Ecto neural progenitor cell (in vitro differentiated cells): Measurements from ENCODE around the gene SLC2A4RG.

Source experiments
- DNase-seq: peaks from one replicate; pipeline ENCODE4 v3.0.0-alpha.2; 2018; ENCODE audit warnings: low spot score

SLC2A4RG gene

DNA sequence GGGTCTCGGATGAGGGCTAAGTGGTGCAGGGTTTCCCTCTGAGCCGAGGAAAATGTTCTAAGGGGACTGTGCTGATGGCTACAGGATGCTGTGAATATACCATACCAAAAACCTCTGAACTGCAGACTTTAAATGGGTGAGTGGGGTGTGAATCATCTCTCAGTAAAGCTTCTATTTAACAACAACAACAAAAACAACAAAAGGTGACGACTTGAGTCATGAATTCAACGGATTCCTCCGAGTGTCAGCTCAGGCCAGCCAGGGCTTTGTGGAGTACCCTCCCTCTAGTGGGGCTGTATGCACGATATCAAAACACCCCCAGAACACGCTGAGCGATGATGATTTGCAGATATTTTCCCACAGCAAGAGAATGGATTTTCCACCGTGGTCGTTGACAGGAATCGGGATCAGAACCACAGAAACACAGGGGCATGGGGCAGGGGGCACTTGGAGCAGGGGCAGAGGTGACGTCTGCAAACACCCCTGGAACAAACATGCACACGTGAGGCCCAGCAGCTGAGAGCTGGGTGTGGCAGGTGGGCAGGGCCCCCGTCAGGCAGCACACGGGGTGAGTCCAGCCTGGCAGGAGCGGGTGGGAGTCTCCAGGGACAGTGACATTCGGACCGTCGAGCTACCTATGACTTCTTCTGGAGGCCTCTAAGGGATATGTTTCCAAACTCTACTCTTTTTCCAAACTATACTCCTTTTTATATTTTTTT lies 38.6 kb downstream of the SLC2A4RG start:
- no peak for DNase-seq

DNA sequence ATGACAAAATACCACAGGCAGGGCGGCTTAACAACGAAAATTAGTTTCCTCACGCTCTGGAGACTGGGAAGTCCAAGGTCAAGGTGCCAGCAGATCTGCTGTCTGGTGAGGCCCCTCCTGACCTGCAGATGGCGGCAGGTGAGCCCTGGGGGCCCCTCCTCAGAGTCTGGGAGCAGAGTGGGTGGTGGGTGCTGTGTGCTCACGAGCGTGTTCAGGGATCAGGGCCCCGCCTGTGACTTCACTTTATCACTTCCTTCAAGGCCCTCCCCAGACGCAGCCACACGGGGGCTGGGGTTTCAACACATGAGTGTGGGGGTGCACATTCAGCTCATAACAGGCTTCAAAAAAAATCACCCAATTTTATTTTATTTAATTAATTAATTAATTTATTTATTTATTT lies 39.3 kb downstream of the SLC2A4RG start:
- no peak for DNase-seq

DNA sequence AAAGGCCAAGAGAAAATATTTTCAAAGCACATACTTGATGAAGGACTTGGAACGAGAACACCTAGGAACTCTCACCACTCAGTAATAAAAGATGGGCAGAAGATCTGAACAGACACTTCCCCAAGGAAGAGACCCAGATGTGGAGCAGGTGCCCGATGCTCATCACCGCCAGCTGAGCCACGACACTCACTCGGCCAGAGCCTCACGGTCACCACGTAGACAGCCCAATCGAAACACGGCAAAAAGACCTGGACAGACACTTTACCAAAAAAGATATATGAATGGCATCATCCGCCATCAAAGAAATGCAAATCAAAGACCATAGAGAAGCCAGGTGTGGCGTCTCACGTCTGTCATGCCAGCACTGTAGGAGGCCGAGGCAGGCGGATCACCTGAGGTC lies 41.6 kb downstream of the SLC2A4RG start:
- DNase-seq: no peak

DNA sequence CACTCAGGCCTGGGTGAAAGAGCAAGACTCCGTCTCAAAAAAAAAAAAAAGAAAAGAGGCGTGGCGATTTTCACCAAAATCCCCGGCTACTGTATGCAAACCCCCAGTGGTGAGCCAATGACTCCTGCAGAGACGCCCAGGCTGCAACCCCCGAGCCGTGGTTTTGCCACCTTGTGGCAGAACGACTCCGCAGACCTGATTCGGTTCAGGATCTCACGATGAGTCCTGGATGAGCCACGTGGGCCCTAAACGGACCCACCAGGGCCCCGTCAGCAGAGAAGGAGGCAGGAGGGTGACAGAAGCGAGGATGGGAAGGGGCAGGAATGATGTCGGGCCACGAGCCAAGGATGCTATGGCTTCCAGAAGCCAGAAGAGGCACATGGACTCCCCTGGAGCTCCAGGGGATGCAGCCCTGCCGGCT lies 42.5 kb downstream of the SLC2A4RG start:
- no peak for DNase-seq

DNA sequence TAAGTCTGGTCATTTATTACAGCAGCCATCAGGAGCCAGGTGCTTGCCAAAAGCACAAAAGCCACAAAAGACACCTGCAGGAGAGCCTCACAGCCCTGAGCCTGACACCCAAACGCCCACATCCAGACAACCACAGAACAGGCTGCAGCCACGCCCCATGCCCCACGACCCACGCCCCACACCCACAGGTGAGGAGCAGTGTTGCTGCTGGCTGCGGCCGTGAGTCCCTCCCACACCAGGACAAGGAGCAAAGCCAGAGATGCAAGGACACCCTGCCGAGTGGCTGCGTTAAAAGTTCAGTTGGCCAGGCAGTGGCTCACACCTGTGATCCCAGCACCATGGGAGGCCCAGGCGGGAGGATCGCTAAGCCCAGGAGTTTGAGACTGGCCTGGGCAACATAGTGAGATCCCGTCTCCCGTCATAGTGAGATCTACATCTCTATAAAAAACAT lies 43.0 kb downstream of the SLC2A4RG start:
- no peak for DNase-seq

DNA sequence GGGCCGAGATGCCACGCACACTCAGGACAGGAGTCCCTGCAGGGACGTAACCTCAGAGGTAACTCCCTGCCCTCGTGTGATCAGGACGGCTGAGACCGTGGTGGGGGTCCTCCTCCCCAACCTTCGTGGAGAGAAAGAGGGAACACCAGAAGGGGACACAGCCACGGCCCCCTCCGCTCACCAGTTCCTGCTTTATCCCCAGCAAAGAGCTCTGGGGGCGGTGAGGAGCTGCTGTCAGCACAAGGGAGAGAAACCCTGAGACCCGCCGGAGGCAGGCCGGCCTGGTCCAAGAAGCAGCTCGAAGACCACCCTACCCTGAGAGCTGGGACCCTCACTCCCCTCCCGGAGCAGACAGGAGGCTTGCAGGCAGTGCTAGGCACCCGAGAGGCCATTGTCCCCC lies 44.4 kb downstream of the SLC2A4RG start:
- no peak for DNase-seq

DNA sequence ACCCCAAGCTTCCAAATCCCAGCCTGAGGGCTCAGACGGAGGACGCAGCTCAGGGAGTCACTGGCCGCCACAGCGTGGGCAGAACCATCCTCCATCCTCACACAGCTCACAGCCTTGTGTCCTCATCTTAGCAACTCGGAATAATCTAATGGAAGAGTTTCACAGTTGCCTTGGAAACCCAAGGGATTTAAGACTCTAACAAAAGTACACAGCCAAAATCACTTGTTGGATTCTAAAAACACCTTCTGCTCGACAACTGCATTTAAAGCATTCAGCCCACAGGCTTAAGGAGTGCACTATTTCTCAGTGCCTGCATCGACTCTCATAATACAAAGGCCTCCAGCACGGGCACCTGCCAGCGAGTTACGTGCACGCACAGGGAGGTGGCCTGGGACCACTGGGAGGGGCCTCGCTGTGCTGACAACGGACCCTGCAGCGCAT lies 46.1 kb downstream of the SLC2A4RG start:
- DNase-seq: no peak

DNA sequence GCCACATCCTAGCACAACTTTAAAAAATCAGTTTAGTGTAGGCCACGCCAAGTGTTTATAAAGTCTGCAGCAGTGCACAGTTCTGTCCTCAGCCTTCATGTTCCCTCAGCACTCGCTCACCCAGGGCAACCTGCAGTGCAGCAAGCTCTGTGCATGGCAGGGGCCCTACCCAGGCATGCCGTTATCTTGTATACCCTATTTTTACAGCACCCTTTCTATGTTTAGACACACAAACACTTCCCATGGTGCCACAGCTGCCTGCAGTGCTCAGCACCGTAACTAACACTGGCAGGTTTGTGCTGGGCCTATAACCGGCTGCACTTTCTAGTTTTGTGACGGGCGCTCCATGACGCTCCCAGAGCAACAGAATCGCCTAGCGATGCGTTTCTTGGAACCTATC lies 47.7 kb downstream of the SLC2A4RG start:
- DNase-seq: no peak

DNA sequence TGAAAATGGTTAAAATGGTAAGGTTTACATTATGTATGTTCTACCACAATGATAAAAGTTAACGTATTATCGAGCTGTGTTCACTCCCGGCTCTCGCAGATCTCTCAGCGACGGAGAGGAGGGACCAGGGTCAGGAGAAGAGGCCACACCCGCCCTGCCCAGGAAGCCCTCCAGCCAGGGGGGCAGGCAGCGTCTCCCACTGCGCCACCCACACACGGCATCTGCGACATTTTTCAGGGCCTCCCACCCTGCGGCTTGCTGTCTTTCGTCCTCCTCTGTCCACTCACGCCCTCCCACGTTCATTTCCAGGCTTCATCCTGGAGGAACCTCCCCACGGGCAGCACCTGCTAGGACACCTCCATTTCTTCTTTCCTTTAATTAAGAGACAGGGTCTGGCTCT lies 48.2 kb downstream of the SLC2A4RG start:
- DNase-seq: no peak

DNA sequence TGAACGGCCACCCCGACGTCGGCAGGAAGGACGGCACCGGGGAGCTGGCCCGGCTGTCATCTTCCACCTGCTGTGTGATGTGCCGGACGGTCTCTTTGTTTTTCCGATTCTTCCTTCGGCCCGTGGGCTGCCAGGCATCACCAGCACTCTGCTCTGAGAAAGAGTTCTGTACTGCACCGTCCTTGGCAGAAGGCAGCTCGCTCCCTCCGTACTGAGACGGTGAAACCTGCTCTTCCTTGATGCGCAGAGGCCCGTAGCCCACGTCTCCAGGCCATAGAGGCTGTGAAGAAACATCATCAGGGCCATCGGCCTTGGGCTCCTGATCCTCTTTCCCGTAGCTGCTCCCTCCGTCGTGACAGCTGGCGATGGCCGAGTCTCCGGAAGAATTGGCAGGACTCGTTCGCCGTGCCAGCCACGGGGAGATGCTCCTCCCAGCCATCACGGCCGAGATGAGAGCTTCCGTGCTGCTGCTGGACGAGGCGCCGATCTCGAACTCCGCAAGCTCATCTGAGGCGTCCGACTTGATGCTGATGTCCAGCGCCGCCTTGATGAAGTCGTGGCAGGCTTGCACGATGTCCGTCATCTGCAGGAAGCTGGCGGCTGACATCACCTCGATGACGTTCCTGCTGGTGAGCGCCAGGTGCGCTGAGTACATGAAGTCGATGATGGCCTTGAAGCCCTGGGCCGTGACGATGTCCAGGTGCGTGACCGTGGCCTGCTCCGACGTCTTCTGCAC lies 50.4 kb downstream of the SLC2A4RG start:
- no peak for DNase-seq

DNA sequence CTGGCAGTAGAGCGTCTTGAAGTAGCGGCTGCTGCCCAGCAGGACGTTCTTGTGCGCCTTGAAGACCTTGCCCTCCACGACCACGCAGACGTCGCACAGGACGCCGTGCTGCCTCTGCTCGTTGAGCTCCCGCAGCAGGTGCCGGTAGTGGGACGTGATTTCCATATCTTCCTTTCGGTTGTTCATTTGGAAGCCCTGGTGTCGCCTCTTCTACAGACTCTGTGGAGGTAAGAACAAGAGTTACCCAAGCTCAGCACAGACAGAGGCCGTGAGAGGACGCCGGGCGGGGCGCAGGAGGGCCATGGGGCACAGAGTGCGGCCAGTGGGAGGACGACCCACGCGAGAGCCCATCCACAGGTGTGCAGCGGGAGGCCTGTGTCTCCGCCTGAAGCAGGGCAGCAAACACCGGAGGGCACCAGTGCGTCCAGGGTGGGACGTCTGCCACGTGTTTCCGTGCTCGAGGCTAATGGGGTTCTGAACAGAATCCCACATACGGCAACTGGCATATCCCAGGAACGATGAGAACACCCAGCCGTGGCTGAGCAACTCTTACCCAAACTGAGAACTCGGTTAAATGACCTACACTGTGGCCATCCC lies 51.1 kb downstream of the SLC2A4RG start:
- no peak for DNase-seq

DNA sequence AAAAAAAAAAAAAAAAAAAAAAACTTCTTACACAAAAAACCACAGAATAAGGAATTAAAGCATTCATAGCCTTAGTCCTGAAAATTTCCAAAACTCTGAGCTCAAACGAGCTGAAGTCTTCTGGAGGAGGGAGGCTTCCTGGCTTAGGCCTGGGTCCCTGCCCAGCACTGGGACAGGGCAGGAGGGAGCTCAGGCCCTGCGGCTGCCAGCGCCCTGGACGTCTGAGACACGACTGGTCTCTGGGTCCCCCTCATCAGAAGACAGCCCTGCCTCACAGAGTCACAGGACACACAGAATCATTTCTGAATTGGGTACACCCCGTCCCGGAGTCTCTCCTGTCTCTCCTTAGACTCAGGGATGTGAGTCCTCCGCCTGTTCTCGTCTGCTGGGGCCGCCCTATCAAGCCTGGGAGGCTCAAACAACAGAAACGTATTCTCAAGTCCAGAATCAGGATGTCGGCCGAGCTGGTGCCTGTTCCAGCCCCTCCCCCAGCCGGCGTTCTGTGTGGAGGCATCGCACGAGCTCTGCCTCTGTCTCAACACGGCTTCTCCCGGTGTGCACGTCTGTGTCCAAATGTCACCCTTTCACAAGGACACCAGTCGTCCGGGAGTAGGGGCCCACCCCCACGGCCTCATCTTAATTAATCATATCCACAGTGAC lies 52.1 kb downstream of the SLC2A4RG start:
- peak; percentile 49 for DNase-seq

DNA sequence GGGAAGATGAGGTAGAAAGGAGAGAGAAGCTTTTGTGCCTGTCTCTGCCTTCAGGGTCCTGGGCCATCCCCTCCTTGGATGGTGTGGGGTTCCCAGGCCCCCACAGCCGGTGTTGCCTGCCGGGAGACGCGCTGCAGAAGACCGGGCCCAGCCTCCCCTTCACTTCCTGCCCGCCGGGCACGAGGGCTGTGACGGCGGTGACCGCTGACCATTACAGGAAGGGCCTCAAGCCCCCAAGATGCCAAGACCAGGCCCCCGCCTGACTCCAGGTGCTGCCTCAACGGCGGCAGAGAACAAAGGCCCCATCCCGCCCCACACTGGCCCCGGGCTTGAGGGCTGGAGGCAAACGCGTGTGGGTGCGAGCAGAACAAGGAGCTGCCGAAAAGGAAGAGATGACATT lies 53.3 kb downstream of the SLC2A4RG start:
- DNase-seq: no peak
